DMS153 (cell line): Measurements from ENCODE around the gene THEM4.

Source experiments
- DNase-seq: peaks from one replicate; lab custom pipeline; 2025; lab: John Stamatoyannopoulos, UW

Gene THEM4

GRCh38 chr1:151909167-151910149 lies at the start of gene THEM4:
TSS of gene THEM4 (minus strand) at chr1:151909511. CDS start at chr1:151909458, 53 bp downstream.
- DNase-seq, result peak; percentile 79

GRCh38 chr1:151958959-151959358 lies 49.6 kb upstream of the THEM4 start:
- DNase-seq, result no peak

DNA sequence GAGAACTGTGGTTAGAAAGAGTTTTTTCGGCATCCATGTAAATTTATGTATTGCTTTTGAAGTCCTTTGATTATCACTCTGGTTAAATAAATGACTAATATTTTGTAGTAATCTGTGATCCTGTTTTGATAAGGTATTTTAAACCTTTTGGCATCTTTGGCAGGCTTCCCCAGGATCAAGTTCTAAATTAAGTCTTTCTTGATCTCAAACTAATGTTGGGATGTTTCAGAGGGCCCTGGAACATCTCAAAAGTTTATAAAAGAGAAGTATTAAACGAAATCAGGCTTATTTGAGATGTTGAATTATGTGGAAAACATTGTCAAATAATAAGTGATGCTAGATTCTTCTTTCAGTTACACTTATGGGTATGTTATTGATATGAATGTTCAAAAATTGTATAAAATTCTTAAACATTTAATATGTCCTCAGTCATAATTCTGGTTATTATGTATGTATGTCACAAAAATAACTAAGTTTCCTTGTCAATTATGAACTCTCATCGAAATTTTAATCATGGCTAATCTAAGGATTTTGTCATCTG lies 47.7 kb upstream of the THEM4 start:
- no peak for DNase-seq

GRCh38 chr1:151953409-151954094 lies 44.2 kb upstream of the THEM4 start:
- no peak for DNase-seq

- no peak for DNase-seq
These were observed 43.5 kb upstream of the THEM4 start for GRCh38 chr1:151952811-151953210.

DNA sequence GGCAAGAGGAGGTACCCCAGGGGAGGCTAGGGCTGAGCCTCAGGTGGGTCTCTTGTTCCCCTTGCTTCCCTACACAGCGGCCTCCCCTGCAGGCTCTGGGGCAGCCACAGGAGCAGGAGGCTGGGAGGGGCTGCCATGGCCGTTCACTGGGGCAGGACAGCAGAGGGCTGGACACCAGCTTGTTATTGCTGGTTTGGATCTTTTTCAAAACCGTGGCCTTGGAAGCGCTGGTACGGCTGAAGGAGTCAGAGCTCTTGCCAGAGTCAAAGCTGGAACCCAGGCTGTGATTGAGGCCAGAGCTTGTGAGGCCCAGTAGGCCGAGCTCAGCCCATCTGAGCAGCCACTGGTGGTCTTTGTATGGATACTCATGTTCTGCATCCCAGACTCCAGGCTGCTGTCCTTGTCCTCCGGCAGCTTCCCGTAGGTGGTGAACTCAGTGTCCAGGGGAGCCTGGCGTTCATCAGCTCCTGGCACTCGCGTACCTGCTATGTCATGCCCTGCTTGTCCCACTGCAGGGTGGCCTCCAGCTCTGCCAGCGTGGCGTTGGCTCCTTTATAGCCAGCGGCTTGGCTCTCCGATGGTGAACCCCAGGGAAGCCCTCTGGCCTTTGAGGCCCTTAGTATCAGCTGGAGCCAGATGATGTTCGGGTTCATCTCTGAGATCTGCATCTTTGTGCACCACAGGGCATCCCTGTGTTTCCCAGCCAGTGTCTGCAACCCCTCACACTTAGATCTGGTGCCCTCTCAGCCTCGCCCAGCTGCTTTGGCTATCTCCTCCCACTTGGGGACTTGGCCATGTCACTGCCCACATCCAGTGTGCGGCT lies 40.3 kb upstream of the THEM4 start:
- DNase-seq, result no peak

DNA sequence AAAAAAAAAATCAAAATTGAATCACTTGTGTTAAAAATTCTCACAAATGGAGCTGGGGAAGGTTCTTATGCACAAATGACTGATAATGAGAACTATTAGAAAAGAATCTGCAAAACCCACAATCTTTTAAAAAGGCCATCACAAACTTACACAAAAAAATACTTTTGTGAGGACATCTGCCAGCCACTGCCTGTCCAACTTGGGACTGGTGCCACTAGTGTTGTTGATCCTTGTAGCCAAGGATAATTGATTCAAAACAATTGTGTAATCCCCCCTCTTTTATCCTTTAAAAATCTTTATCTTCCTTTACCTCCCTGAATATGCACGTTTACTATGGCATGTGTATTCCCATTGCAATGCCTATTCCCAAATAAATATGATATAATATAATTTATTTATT lies 39.2 kb upstream of the THEM4 start:
- no peak for DNase-seq

DNA sequence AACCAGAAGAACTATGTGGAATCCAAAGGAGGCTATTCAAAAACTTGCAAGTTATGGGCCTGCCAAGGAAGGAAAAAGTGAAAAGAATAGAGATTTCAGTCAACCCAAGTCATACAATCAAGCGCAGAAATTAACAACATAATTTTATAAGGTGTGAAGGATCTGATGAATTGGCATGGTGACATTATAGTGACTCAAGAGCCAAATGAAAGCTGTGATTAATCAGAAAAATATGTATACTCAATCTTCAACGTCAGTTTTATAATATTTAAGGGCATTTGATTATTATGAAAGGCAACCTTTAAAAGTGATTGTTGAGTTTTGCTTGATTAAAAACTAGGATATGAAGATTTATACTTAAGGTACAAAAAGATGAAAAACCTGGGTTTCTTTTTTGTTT lies 37.8 kb upstream of the THEM4 start:
- no peak for DNase-seq

DNA sequence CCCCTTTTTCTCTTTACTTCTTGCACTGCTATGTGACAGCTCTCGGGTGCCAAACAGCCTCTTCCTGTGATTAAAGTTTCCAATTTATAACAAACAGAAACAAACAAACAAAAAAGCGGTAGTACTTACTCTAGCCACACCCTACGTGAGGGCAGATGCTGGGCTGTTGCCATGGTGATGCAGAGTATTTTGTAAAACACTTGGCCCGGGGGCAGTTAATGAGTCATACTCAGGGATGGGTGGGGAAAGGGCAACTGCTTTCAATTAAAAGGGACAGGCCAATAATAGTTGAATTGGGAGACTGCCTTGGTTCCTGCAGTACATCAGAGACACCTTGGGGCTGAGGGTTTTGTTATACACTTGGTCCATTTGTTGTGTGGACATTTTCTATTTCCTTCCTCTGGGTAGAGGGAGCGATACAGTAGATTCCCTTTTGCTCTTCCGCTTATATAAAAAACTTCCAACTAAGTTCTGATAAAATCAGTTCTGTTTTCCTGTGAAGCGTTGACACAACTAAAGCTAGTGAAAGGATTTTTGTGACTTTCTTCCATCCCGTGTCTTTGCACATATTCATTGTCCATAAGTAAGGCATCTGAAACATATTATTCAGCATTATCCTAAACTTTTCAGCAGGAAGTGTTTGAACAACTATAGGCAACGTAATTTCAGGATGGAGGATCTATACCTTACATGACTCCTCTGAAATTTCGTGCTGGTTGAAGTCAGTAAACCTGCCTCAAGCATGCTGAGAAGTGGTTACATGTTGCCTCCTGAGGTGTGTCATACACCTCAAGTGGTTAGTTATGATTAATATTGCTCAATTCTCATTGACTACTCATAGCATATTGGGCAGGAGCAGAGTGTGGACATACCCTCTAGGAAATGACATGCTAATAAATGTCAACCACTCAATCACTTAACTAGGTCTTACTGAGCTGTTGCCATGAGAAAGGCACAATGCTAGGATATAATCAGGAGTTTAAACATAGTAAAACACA lies 36.7 kb upstream of the THEM4 start:
- peak; percentile 93 for DNase-seq

- no peak for DNase-seq
These were observed 35.7 kb upstream of the THEM4 start for GRCh38 chr1:151944857-151945575.

GRCh38 chr1:151944126-151944856 lies 35.0 kb upstream of the THEM4 start:
- DNase-seq, result peak; percentile 25

DNA sequence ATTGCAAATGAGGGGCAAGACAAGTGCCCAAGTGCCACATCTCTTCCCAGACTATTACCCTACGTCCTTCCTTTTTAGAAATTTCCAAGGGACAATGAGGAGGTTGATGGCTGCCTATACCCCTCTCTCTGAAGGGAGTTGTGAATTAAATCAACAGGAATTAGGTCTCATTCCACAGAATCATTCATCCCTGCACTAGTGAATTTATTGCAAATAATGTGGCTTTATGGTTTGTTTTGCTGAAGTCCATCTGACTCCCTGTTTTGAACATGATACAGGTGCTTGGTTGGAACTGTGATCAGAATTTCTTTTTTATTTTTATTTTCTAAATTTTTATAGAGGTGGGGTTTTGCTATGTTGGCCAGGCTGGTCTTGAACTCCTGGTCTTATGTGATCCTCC lies 34.3 kb upstream of the THEM4 start:
- DNase-seq, result no peak

DNA sequence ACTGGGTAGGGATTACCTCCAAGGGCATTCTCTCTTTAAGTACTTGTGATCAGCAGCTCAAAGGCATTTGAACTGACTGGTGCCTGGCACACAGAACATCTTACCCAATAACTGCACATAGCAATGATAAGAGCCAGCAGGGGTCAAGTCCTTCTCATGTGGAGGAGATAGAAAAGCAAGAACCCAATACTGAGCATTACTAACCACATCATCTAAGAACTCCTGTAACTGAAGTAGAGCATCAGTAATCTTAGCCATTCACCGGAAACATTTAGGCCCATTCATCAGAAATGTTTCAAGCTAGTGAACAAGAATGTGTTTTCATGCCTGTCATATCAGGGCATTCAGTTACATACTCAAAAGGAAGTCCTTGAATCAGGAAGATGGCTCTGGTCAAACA lies 33.6 kb upstream of the THEM4 start:
- DNase-seq, result no peak

DNA sequence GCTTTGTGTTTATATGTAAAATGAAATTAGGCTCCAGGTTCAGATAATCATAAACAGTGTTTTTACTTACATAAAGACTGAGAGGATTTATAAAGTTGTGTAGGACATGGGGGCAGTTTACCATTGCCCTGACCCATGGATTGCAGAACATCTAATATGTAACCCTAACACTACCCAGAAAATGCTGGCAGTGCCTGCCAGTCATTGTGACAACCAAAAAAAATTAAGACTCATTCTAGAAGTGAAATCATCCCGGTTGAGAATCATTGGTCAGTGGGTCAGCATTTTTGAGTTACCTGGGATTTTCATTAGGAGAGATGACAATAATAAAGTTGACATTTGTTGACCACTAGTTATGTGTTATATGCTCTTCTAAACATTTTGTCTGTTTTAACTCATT lies 31.2 kb upstream of the THEM4 start:
- no peak for DNase-seq

DNA sequence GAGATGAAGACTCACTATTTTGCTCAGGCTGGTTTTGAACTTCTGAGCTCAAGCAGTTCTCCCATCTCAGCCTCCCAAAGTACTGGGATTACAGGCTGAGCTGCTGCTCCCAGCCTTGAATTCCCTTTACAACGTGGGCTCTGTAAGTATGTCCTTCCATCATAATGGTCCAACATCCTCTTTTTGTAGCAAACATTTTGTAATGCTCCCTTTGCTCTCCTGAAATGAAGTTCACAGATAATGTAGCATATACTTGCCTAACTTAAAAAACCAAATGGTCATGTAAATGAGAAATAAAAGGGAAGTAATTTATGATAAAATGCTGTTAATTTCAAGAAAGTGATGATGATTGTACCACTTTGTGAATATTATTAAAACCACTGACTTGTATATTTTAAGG lies 30.5 kb upstream of the THEM4 start:
- no peak for DNase-seq

- DNase-seq, result no peak
These were observed 29.8 kb upstream of the THEM4 start for GRCh38 chr1:151939141-151939540.

- no peak for DNase-seq
These were observed 27.3 kb upstream of the THEM4 start for GRCh38 chr1:151936653-151937052.

DNA sequence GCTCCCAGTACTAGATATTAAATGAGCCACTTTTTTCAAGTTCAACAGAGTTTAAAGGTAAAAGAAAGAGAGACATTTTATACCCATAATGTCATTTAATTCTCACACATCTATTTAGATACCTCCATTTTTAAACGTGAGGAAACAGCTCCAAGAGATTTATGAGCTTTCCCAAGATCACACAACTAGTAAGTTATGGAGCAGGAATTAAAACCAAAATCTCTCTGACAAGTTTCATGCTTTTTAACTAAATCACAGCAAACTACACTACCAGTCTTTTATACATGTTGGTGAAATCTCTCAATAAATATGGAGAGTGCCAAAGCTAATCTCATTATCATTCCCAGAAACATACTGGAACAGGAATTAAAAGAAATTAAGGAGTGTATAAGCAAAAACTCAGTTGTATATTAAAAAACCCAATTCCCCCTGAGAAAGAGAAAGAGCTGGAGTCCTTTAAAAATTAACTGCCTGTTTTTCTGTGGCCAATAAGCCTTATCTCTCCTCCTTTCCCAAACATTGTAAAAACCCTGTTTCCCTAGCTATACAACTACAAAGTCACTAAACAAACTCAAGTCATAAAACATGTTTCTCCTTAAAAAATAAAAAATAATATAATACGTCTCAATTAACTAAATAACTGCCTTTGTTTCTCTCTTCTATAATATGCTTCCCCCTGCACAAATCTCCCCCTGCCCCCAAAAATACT lies 26.7 kb upstream of the THEM4 start:
- DNase-seq, result no peak

- no peak for DNase-seq
These were observed 25.8 kb upstream of the THEM4 start for GRCh38 chr1:151935154-151935553.
